ENCODE data around the gene SYNGR3.

GRCh38 chr16:1999866-2000514 is 10.2 kb downstream of the SYNGR3 start:
- TF ChIP-seq CTCF (IDR thresholded peaks at IDR 0.05; ENCODE audit: low read depth, low read length, poor library complexity, severe bottlenecking): no peak
- TF ChIP-seq EZH2phosphoT487 (IDR thresholded peaks at IDR 0.05; ENCODE audit: borderline replicate concordance, low read length): no peak
